HG02938 (cell line): Measurements from ENCODE around the gene AP2B1.

Experiments
- ATAC-seq: cut with Tn5 transposase; IDR thresholded peaks from one replicate; pipeline ENCODE4 v1.9.1; 2021; ENCODE audit warnings: mild to moderate bottlenecking, moderate library complexity; ENCODE audit not compliant: unreplicated experiment

AP2B1 gene

GRCh38 chr17:35766489-35766877 is 179.4 kb downstream of the AP2B1 start:
- no peak for ATAC-seq

- ATAC-seq, result no peak
These were observed 179.9 kb downstream of the AP2B1 start for GRCh38 chr17:35766903-35767510.

- no peak for ATAC-seq
These were observed 181.7 kb downstream of the AP2B1 start for GRCh38 chr17:35768797-35769196.

GRCh38 chr17:35769895-35770486 is 182.9 kb downstream of the AP2B1 start:
- no peak for ATAC-seq

- ATAC-seq, result no peak
These were observed 186.0 kb downstream of the AP2B1 start for GRCh38 chr17:35773129-35773528.

GRCh38 chr17:35773679-35774425 is 186.7 kb downstream of the AP2B1 start:
- ATAC-seq, result no peak

- ATAC-seq, result no peak
These were observed 187.4 kb downstream of the AP2B1 start for GRCh38 chr17:35774499-35774898.

- no peak for ATAC-seq
These were observed 187.9 kb downstream of the AP2B1 start for GRCh38 chr17:35775039-35775438.

GRCh38 chr17:35775583-35775982 is 188.5 kb downstream of the AP2B1 start:
- ATAC-seq, result no peak
